Activated T-cell treated with anti-CD3 and anti-CD28 coated beads, Interleukin-2, amount 50 U/mL, for 24 hours (primary cell): ENCODE results near the gene TENM3.

ENCODE experiments used
- DNase-seq: peaks from one replicate; pipeline ENCODE4 v3.0.0-alpha.2; 2020
- H3K27ac Mint-ChIP-seq: 2 replicates; pipeline ENCODE4 v1.8.0; 2020; ENCODE audit warnings: mild to moderate bottlenecking, mixed read lengths
- H3K27me3 Mint-ChIP-seq: 2 replicates; pipeline ENCODE4 v1.8.0; 2020; ENCODE audit warnings: mixed read lengths
- H3K36me3 Mint-ChIP-seq: 2 replicates; pipeline ENCODE4 v1.8.0; 2020; ENCODE audit warnings: low read depth, mixed read lengths
- H3K4me1 Mint-ChIP-seq: 2 replicates; pipeline ENCODE4 v1.8.0; 2020; ENCODE audit warnings: low read depth, mixed read lengths
- H3K4me3 Mint-ChIP-seq: 2 replicates; pipeline ENCODE4 v1.8.0; 2020; ENCODE audit warnings: mild to moderate bottlenecking, moderate library complexity, mixed read lengths
- H3K9me3 Mint-ChIP-seq: 2 replicates; pipeline ENCODE4 v1.8.0; 2020; ENCODE audit warnings: mixed read lengths

The TENM3 gene

DNA sequence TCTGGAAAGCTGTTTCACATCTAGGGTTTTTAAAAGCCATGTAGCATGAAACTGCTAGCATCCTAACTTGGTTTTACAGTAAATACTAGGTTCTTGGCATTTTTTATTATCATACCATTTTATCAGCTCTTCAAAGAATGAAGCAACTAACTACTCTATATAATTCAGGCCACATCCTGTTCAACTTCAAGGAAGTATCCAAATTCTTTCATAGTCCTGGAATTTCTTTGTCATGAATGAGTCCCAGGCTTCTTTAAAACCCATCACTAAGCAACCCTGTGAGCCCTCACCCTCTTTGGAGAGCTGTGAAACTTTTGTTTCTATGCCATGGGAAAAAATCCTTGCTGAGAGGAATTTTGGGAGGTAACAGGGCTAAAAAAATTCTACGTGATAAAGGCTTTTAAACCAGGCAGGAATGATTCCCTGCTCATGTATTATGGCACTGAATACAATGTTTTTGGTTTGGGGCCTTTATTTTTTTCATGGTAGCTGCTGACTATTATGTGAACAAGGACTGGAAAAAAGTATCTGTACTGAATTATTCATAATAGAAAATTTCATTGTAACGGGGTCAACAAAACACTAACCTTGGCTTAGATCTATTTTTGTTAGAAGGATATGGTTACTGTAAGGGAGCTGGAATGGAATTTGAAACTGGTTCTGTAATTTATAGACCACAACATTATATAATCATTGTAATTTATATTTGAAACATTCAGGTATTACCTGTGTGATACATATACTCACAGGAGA, 509.1 kb downstream of the TENM3 start:
- Mint-ChIP-seq H3K27me3 (peaks cover 5% of the 10 kb centered on the region), H3K4me1 (no peaks in the 10 kb centered on the region), H3K4me3 (no peak overlapping the region), H3K9me3 (no peaks in the 10 kb centered on the region), H3K36me3 (no peaks in the 10 kb centered on the region), H3K27ac (no peak overlapping the region)
- DNase-seq, result no peak

DNA sequence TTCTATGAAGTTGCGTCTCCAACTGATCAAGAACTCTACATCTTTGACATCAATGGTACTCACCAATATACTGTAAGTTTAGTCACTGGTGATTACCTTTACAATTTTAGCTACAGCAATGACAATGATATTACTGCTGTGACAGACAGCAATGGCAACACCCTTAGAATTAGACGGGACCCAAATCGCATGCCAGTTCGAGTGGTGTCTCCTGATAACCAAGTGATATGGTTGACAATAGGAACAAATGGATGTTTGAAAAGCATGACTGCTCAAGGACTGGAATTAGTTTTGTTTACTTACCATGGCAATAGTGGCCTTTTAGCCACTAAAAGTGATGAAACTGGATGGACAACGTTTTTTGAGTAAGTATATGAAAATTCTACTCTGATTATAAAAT, 511.7 kb downstream of the TENM3 start:
- H3K4me3 Mint-ChIP-seq, result no peak overlapping the region
- H3K27me3 Mint-ChIP-seq, result peaks cover 12% of the 10 kb centered on the region
- H3K4me1 Mint-ChIP-seq, result no peaks in the 10 kb centered on the region
- H3K36me3 Mint-ChIP-seq, result no peaks in the 10 kb centered on the region
- no peak overlapping the region for H3K27ac Mint-ChIP-seq
- no peak for DNase-seq
- H3K9me3 Mint-ChIP-seq, result no peaks in the 10 kb centered on the region

DNA sequence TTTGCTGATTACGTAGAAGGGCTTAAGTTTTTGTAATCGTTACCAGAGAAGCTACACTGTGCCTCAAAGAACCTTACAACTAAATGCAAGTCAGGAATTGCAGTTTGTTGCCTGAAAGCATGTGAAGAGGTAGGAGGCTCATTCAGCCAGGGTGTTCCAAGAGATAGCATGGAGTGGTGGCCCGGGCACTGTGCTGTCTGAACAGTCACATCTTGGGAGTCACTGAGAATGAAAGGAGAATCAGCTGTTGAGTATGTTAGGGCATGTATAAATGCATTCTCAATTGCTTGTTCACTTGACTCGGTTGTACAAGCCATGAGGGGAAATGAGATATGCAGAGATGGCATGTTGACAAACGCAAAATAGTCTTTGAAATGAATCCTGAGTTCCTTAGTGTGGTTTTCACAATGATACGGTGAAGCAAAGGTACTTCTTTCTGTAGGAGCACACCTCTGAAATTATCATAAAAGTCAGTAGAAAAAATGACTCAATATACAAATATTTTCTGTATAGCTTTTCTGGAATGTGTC, 513.0 kb downstream of the TENM3 start:
- H3K36me3 Mint-ChIP-seq, result no peaks in the 10 kb centered on the region

DNA sequence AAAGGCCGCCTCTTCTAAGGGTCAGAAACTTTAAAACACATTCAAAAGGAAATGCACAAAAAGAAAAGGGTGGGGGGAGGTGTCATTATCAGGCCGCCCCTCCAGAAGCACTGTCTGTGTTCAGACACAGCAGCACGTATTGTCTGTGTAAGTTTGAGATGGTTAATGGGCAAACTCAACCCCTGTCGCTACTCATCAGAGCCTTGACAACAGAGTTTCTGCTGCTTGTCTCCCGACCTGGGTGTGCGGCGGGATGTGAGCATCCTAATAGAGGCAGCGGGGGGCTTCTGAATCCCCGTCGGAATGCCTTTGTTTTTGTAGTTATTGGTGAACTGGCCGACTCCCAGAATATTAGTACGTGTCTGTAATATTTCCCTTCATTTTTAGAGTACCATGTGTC, 515.1 kb downstream of the TENM3 start:
- Mint-ChIP-seq H3K27me3 (peaks cover 16% of the 10 kb centered on the region), H3K36me3 (no peaks in the 10 kb centered on the region), H3K9me3 (no peaks in the 10 kb centered on the region), H3K4me3 (no peak overlapping the region), H3K4me1 (no peaks in the 10 kb centered on the region), H3K27ac (no peak overlapping the region)
- no peak for DNase-seq

More for the DNA sequence above, 513.0 kb downstream of the TENM3 start:
- Mint-ChIP-seq H3K9me3 (no peaks in the 10 kb centered on the region), H3K4me1 (no peaks in the 10 kb centered on the region), H3K4me3 (no peak overlapping the region), H3K27ac (no peak overlapping the region), H3K27me3 (peaks cover 15% of the 10 kb centered on the region)
- DNase-seq, result no peak

DNA sequence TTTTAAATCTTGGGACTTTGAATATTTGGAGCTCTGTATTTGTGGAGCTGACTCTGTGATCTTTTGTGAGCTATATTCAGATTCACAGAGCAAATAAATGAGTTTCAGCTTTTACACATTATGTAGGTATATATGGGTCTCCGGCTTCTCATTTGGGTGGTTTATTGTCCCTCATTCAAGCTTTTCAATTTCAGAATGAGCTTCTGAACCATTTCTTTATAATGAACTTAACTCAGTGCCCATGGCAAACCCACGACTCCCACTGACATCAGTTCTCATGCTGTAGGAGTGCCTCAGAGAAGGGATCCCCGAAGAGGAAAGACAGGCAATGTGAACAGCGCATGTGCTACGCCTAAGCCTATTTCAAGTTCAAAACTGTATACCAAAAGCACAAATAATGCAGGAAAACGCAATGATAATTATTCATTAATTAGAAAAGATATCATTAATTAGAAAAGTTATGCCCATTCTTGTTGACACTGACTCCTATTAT, 517.4 kb downstream of the TENM3 start:
- H3K4me1 Mint-ChIP-seq, result no peaks in the 10 kb centered on the region
- H3K4me3 Mint-ChIP-seq, result no peak overlapping the region
- H3K36me3 Mint-ChIP-seq, result no peaks in the 10 kb centered on the region
- peaks cover 16% of the 10 kb centered on the region for H3K27me3 Mint-ChIP-seq
- DNase-seq, result no peak
- no peaks in the 10 kb centered on the region for H3K9me3 Mint-ChIP-seq
- no peak overlapping the region for H3K27ac Mint-ChIP-seq

DNA sequence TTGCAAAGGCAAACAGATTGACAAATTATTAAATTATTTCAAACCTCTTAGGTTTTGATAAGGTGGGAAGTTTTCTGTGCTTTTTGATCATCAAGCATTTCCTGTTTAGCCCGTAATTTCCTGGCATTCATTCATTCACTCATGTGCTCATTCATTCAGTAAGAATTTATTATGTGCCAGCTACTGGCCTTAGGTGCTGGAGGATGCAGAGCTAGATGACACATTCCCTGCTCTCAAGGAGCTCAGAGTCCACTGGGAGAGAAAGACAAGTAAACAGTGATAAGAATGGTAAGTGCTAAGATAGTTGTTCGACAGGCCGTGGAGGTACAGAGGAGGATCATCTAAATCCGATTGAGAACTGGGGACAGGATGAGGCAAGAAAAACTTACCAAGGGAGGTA, 520.9 kb downstream of the TENM3 start:
- peaks cover 20% of the 10 kb centered on the region for H3K27me3 Mint-ChIP-seq
- no peaks in the 10 kb centered on the region for H3K9me3 Mint-ChIP-seq
- DNase-seq, result no peak
- H3K36me3 Mint-ChIP-seq, result no peaks in the 10 kb centered on the region
- H3K4me3 Mint-ChIP-seq, result no peak overlapping the region
- no peaks in the 10 kb centered on the region for H3K4me1 Mint-ChIP-seq
- H3K27ac Mint-ChIP-seq, result no peak overlapping the region

DNA sequence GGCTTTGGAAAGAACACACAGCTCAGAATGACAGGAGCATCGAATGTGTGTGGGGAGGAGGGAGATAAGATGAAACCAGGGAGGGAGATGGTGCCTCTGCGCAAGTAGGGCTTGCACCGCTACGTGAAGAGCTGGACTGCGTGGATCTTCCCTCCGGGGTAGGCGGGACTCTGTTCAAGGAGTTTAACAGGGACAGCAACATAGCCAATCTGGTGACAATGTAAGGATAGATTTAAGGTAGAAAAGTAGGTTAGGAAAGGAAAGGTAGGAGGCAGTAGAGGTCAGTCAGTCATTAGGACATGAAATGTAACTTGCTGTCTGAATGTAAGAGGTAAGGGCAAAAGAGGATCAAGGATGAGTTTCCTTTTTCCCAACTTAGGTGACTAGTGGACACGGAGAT, 521.4 kb downstream of the TENM3 start:
- no peak overlapping the region for H3K4me3 Mint-ChIP-seq
- DNase-seq, result no peak
- no peaks in the 10 kb centered on the region for H3K9me3 Mint-ChIP-seq
- no peaks in the 10 kb centered on the region for H3K4me1 Mint-ChIP-seq
- no peak overlapping the region for H3K27ac Mint-ChIP-seq
- peaks cover 19% of the 10 kb centered on the region for H3K27me3 Mint-ChIP-seq
- H3K36me3 Mint-ChIP-seq, result no peaks in the 10 kb centered on the region

DNA sequence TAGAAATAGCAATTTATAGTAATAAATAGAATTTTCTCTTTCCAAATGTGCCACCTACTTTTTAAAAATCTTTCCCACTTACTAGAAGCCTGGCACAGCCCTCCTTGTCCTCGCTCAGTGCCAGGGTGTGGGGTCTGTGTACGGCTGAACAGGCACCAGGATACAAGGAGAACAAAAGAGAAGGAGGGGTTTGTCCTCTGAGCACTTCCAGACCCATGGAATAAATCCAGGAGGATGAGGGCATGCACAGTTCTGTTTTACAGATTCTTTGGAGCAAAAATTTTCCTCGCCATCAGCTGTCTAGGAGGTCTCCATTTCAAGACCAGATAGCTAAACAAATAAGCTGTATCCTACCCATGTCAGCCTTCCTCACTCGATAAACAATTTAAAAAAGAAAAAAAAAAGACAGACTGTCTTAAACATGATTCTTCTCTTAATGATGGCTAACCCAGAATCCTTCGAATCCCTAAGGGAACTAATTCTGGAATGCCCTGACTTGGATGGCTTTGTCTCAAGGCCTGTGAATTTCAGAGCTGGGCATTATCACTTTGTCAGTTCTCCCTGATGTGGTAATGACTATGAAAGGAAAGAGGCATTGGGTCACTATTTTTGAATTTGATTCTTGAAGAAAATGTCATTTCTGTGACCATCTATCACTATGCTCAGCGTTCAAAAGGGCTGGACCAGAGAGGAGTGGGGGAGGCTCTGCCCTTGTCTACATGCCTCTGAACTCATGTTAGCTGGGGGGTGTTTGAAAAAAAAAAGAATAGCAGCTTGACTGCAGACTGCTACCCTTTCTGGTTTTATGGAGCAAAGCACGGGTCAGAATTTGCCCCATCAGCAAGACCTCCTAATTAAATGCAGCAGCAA, 523.0 kb downstream of the TENM3 start:
- DNase-seq, result no peak
- H3K27me3 Mint-ChIP-seq, result peaks cover 13% of the 10 kb centered on the region
- no peak overlapping the region for H3K4me3 Mint-ChIP-seq
- H3K4me1 Mint-ChIP-seq, result no peaks in the 10 kb centered on the region
- no peak overlapping the region for H3K27ac Mint-ChIP-seq
- H3K9me3 Mint-ChIP-seq, result no peaks in the 10 kb centered on the region
- no peaks in the 10 kb centered on the region for H3K36me3 Mint-ChIP-seq

DNA sequence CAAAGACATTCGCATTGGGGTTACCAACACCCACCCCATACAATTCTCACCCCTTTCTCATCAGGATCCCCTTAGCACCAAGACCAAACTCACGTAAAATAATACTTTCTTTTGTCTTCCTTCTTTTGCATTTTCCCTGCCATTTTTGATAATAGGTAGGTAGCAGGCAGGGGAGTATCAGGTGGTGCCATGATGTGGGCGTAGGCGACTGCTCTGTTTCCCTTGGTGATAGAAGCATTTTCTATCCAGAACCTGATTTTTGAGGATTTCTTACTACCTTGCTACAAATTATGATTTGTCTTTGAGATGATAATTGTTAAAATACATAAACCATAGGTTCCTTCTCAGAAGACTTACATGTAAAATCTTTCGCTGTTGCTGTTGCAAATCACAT, 523.7 kb downstream of the TENM3 start:
- no peak for DNase-seq
- Mint-ChIP-seq H3K27ac (no peak overlapping the region), H3K27me3 (peaks cover 13% of the 10 kb centered on the region), H3K4me3 (no peak overlapping the region), H3K4me1 (no peaks in the 10 kb centered on the region), H3K36me3 (no peaks in the 10 kb centered on the region), H3K9me3 (no peaks in the 10 kb centered on the region)

DNA sequence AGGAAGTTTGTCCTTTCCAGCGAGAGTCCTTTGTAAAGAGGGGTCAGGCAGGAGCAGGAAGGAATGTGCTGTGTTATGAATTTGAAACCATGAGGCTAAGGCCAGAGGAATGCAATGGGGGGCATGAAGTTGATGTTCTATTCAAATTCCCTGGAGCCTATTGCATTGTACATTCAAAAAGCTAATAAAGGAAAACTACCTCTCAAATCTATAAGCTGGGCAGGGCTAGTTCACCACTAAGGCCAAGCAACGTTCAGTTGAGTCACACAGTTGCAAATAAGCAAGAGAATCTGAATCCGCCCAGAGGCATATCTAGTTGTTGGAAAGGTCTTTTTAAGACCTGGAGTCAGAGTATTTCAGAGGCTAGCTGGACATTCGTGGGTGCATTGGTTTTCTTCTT, 525.6 kb downstream of the TENM3 start:
- no peaks in the 10 kb centered on the region for H3K36me3 Mint-ChIP-seq
- peaks cover 9% of the 10 kb centered on the region for H3K27me3 Mint-ChIP-seq
- H3K9me3 Mint-ChIP-seq, result no peaks in the 10 kb centered on the region
- no peak overlapping the region for H3K4me3 Mint-ChIP-seq
- no peaks in the 10 kb centered on the region for H3K4me1 Mint-ChIP-seq
- no peak for DNase-seq
- no peak overlapping the region for H3K27ac Mint-ChIP-seq

DNA sequence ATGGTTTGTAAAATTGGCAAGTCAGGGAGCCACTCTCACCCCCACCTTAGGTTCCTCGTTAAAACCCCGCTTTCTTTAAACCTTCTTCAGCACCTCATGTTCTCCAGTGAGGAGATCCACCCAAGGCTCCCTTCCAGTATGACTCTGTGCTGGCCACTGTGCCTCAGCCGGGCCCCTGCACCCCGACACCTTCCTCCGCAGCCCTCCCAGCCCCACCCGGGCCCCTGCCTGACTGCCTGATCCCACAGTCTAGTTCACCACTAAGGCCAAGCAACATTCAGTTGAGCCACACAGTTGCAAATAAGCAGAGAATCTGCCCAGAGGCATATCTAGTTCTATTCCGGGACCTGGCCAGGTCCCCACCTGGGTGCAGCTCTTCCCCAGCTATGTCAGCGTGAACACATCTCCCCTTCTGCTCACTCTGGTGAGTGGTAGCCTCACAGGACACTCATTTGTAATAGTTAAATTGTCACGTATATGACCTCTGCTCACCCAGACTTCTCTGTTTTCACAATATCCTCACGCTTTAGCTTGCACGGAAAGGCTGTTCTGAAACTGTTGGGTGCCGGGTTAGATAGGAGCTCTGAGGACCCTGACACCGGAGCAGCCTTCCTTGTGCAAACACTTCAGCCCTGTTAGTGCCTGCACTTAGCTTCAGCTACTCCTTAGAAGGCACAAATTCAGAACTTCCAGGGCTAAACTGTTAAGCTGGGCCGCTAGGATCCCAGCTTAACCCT, 527.2 kb downstream of the TENM3 start:
- Mint-ChIP-seq H3K27me3 (peaks cover 9% of the 10 kb centered on the region), H3K9me3 (no peaks in the 10 kb centered on the region), H3K36me3 (no peaks in the 10 kb centered on the region), H3K4me3 (no peak overlapping the region), H3K4me1 (no peaks in the 10 kb centered on the region), H3K27ac (no peak overlapping the region)
- no peak for DNase-seq

DNA sequence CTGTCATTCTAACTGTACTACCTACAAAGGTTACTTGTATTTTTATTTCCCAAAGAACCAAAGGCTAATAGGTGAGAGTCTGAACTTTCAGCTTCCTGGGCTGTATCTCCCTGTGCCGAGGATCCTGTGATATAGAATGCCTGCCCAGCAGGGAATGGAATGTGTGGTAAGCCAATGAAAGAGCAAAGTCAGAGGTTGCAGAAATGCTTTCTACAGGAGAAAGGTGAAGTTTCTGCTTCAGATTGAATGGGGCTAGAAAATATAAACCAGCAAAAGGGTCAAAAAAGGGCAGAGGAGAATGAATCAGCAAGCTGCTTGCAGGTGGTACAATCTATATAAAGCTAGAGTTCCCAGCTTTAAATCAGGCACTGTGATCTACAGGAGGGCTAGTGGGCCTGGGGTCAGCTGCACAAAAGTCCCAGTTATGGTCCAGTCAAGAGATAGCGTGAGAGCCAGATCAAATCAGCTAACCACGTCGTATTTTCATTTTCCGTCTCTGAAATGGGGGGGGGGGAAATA, 527.9 kb downstream of the TENM3 start:
- Mint-ChIP-seq H3K9me3 (no peaks in the 10 kb centered on the region), H3K27ac (no peak overlapping the region), H3K27me3 (peaks cover 9% of the 10 kb centered on the region), H3K4me3 (no peak overlapping the region), H3K4me1 (no peaks in the 10 kb centered on the region), H3K36me3 (no peaks in the 10 kb centered on the region)
- DNase-seq, result no peak

DNA sequence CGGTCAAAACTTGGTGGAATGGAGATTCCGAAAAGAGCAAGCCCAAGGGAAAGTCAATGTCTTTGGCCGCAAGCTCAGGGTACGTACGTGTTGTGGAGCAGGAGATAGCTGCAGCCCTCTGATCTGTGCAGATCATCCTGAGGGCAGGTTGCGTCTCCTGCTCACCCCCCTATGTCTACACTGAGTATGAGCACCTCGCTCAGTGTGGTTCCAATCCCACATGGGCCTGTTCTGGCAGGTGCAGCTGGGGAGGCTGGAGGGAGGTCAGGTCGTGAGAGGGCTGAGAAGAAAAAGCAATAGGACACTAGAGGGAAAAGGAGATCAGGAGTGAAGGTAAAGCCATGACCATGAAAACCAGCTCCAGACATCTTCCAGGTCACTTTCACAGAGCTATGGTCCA, 531.9 kb downstream of the TENM3 start:
- DNase-seq, result no peak
- Mint-ChIP-seq H3K27ac (no peak overlapping the region), H3K27me3 (no peaks in the 10 kb centered on the region), H3K4me1 (no peaks in the 10 kb centered on the region), H3K9me3 (no peaks in the 10 kb centered on the region), H3K4me3 (no peak overlapping the region), H3K36me3 (no peaks in the 10 kb centered on the region)

DNA sequence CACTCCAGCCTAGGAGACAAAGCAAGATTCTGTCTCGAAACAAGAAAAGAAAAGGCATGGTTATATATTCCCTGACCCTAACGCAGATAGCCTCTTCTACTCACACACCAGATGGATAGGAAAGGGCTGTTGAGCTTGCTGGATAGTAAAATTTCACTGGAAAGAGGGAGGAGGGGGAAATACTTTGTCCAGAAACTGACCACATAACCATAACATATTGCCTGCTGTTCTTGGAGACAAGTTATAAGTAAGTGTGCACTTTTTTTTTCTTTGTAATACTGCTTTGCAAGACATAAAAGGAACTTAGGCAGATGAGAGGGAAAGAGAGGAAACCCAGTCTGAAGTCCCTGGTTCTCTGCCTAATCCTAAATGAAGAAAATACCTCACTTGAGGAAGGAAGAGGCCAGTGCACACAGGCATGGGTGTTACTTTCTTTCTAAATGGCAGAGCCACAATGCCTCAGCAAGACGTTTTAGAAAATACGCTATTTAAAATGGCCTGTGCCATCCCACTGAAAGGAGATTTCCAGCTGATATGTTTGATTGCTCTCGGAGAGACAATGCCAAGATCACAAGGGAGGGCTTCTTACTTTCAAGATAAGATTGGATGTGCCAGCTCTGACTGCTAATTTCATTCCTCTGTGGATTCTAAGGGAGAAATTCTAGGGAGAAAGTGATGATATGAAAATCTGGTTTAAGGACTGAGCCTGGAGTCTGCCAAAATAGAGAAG, 533.3 kb downstream of the TENM3 start:
- Mint-ChIP-seq H3K27me3 (no peaks in the 10 kb centered on the region), H3K4me1 (no peaks in the 10 kb centered on the region), H3K9me3 (no peaks in the 10 kb centered on the region), H3K27ac (no peak overlapping the region), H3K4me3 (no peak overlapping the region), H3K36me3 (no peaks in the 10 kb centered on the region)
- DNase-seq, result no peak
